ENCODE data around the gene CCDC144A. TPM values are rescaled to one million over a fixed set of nuclear protein-coding genes. Genes with fewer than 3 reads are reported as not detected.
A peak's percentile ranks its signal among the peaks of the same experiment; 100 is the strongest.

Gene CCDC144A
- total RNA-seq, 1 experiment from 2014 or later = 2.5 TPM

- H3K4me1 ChIP-seq (ENCODE audit: insufficient read depth, low read length, poor library complexity, severe bottlenecking) = peaks cover 9% of the 10 kb centered on the region
- no peaks in the 10 kb centered on the region for H3K27me3 ChIP-seq (replicated peaks; ENCODE audit: insufficient read depth, low read depth, low read length, poor library complexity)
- H3K36me3 ChIP-seq (ENCODE audit: insufficient read depth, low read length, poor library complexity, severe bottlenecking) = no peaks in the 10 kb centered on the region
- ChIA-PET POLR2A (ENCODE audit: low non-redundant PET) (no interaction called here), CTCF (no interaction called here)
- H3K4me3 ChIP-seq (ENCODE audit: low read depth, low read length, poor library complexity, severe bottlenecking) = peak overlapping the region; percentile 87
- no TSS peak for BruUV-seq (replicated peaks)
- DNase-seq (ENCODE audit: low spot score) = no peak
- intact Hi-C loops (cut with micrococcal nuclease; ENCODE audit: unreplicated experiment) = no loop called here
- no peaks in the 10 kb centered on the region for H3K9me3 ChIP-seq (ENCODE audit: low read depth, low read length, poor library complexity, severe bottlenecking)
- no peak for TF ChIP-seq CTCF (conservative IDR thresholded peaks at IDR 0.05; ENCODE audit: low read depth, low read length)
- TF ChIP-seq EZH2 (IDR thresholded peaks at IDR 0.05; ENCODE audit: borderline replicate concordance, low read depth, low read length, poor library complexity, severe bottlenecking) = no peak
- H3K27ac ChIP-seq (ENCODE audit: low read depth, low read length, poor library complexity, severe bottlenecking) = peak overlapping the region; percentile 95
Observed at GRCh38 chr17:16652847-16653366, 37.1 kb upstream of the CCDC144A start.

- peak; percentile 96 for DNase-seq (ENCODE audit: low spot score)
- intact Hi-C loops (cut with micrococcal nuclease; ENCODE audit: unreplicated experiment) = no loop called here
- H3K36me3 ChIP-seq (ENCODE audit: insufficient read depth, low read length, poor library complexity, severe bottlenecking) = no peaks in the 10 kb centered on the region
- H3K4me3 ChIP-seq (ENCODE audit: low read depth, low read length, poor library complexity, severe bottlenecking) = peak within 1 kb of the TSS; percentile 87
- no peaks in the 10 kb centered on the region for H3K9me3 ChIP-seq (ENCODE audit: low read depth, low read length, poor library complexity, severe bottlenecking)
- peaks cover 9% of the 10 kb centered on the region for H3K4me1 ChIP-seq (ENCODE audit: insufficient read depth, low read length, poor library complexity, severe bottlenecking)
- no peaks in the 10 kb centered on the region for H3K27me3 ChIP-seq (replicated peaks; ENCODE audit: insufficient read depth, low read depth, low read length, poor library complexity)
- BruUV-seq (replicated peaks) = no TSS peak
- no peak for TF ChIP-seq EZH2 (IDR thresholded peaks at IDR 0.05; ENCODE audit: borderline replicate concordance, low read depth, low read length, poor library complexity, severe bottlenecking)
- TF ChIP-seq CTCF (conservative IDR thresholded peaks at IDR 0.05; ENCODE audit: low read depth, low read length) = no peak
- ChIA-PET POLR2A (ENCODE audit: low non-redundant PET) (no interaction called here), CTCF (no interaction called here)
- H3K27ac ChIP-seq (ENCODE audit: low read depth, low read length, poor library complexity, severe bottlenecking) = peak within 1 kb of the TSS; percentile 95
Observed at GRCh38 chr17:16653367-16654041, 36.5 kb upstream of the CCDC144A start, which contains the start of gene ZNF624. Gene ZNF624, minus strand, starts transcription at chr17:16653850.

GRCh38 chr17:16661217-16661616 lies 28.8 kb upstream of the CCDC144A start:
- ChIA-PET POLR2A (ENCODE audit: low non-redundant PET) (no interaction called here), CTCF (no interaction called here)
- H3K27ac ChIP-seq (ENCODE audit: low read depth, low read length, poor library complexity, severe bottlenecking) = no peak overlapping the region
- no peak for TF ChIP-seq EZH2 (IDR thresholded peaks at IDR 0.05; ENCODE audit: borderline replicate concordance, low read depth, low read length, poor library complexity, severe bottlenecking)
- no peak for TF ChIP-seq CTCF (conservative IDR thresholded peaks at IDR 0.05; ENCODE audit: low read depth, low read length)
- intact Hi-C loops (cut with micrococcal nuclease; ENCODE audit: unreplicated experiment) = no loop called here
- H3K36me3 ChIP-seq (ENCODE audit: insufficient read depth, low read length, poor library complexity, severe bottlenecking) = no peaks in the 10 kb centered on the region
- no peak overlapping the region for H3K4me3 ChIP-seq (ENCODE audit: low read depth, low read length, poor library complexity, severe bottlenecking)
- DNase-seq (ENCODE audit: low spot score) = no peak
- H3K4me1 ChIP-seq (ENCODE audit: insufficient read depth, low read length, poor library complexity, severe bottlenecking) = no peaks in the 10 kb centered on the region
- BruUV-seq (replicated peaks) = no TSS peak
- no peaks in the 10 kb centered on the region for H3K27me3 ChIP-seq (replicated peaks; ENCODE audit: insufficient read depth, low read depth, low read length, poor library complexity)
- H3K9me3 ChIP-seq (ENCODE audit: low read depth, low read length, poor library complexity, severe bottlenecking) = no peaks in the 10 kb centered on the region
